ENCODE measurements around the gene ST8SIA6. TPM values are rescaled to one million over a fixed set of nuclear protein-coding genes. Genes with fewer than 3 reads are reported as not detected.

The ST8SIA6 gene
- total RNA-seq, 1 donor from 2014 or later, result 5.1 TPM

DNA sequence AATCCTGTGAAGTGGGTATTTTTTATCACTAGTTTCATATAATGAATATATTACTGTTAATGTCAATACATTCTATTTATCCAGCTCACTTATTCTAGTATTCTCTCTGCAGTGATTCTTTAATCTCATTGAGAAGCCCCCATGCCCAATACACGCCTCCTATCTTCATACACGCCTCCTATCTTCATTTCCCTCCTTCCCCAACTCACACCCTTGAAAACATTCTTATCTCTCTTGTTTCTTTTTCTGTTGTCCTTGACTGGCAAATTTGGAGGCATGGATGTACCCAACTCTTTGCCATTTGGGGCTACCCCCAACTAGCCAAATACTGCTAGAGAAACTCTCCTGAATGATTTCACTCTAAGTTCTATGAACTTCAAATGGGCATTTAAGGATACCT, 40.5 kb downstream of the ST8SIA6 start:
- H3K4me1 Mint-ChIP-seq, result peaks cover 8% of the 10 kb centered on the region
- peaks cover 45% of the 10 kb centered on the region for H3F3A ChIP-seq (ENCODE audit: low read depth)
- no peaks in the 10 kb centered on the region for H3K9me3 Mint-ChIP-seq

DNA sequence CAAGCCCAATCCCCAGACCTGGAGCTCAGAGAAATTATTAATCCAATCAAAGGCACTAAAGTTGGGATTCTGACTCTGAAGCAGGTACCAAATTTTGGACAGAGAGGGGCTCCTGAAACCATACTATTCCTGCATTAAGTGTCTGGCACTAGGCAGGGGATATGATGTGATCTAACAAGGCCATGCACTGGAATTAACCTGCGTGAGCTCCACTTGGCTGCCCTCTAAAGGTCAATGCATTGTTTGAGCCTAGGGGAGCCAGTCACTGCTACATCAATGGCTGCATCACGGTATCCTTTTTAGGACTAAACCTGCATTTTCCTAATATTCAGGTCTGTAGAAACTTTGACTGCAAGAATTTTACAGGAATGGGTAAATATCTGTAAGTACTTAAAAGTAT, 42.1 kb downstream of the ST8SIA6 start:
- Histone ChIP-seq H3K9me3 (ENCODE audit: low read depth) (no peaks in the 10 kb centered on the region), H3K4me1 (peaks cover 22% of the 10 kb centered on the region), H3K27me3 (no peaks in the 10 kb centered on the region), H3K36me3 (no peaks in the 10 kb centered on the region), H3K79me2 (ENCODE audit: low read depth) (no peaks in the 10 kb centered on the region), H4K20me1 (ENCODE audit: low read depth) (no peaks in the 10 kb centered on the region), H3K4me3 (no peak overlapping the region), H2AFZ (replicated peaks) (no peak overlapping the region), H3F3A (ENCODE audit: low read depth) (peaks cover 31% of the 10 kb centered on the region), H3K27ac (no peak overlapping the region), H3K9ac (no peak overlapping the region), H3K4me2 (no peak overlapping the region)
- H3K27me3 Mint-ChIP-seq (ENCODE audit: insufficient read depth, low read depth), result peaks cover 2% of the 10 kb centered on the region
- H3K9me3 Mint-ChIP-seq, result no peaks in the 10 kb centered on the region
- TF ChIP-seq, protein P1, sequence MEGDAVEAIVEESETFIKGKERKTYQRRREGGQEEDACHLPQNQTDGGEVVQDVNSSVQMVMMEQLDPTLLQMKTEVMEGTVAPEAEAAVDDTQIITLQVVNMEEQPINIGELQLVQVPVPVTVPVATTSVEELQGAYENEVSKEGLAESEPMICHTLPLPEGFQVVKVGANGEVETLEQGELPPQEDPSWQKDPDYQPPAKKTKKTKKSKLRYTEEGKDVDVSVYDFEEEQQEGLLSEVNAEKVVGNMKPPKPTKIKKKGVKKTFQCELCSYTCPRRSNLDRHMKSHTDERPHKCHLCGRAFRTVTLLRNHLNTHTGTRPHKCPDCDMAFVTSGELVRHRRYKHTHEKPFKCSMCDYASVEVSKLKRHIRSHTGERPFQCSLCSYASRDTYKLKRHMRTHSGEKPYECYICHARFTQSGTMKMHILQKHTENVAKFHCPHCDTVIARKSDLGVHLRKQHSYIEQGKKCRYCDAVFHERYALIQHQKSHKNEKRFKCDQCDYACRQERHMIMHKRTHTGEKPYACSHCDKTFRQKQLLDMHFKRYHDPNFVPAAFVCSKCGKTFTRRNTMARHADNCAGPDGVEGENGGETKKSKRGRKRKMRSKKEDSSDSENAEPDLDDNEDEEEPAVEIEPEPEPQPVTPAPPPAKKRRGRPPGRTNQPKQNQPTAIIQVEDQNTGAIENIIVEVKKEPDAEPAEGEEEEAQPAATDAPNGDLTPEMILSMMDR (IDR thresholded peaks at IDR 0.05), result peak; percentile 27
- TF ChIP-seq EZH2phosphoT487 (IDR thresholded peaks at IDR 0.05), result no peak
- TF ChIP-seq EZH2 (IDR thresholded peaks at IDR 0.05), result no peak
- peak; percentile 44 for DNase-seq (ENCODE audit: low spot score)
- peaks cover 2% of the 10 kb centered on the region for H3K4me1 Mint-ChIP-seq
- H3K4me3 Mint-ChIP-seq, result no peak overlapping the region
- H3K36me3 Mint-ChIP-seq, result no peaks in the 10 kb centered on the region
- no peak overlapping the region for H3K27ac Mint-ChIP-seq

More for the DNA sequence above, 40.5 kb downstream of the ST8SIA6 start:
- Histone ChIP-seq H3K4me3 (no peak overlapping the region), H4K20me1 (ENCODE audit: low read depth) (no peaks in the 10 kb centered on the region), H3K79me2 (ENCODE audit: low read depth) (no peaks in the 10 kb centered on the region), H3K4me2 (no peak overlapping the region), H3K27me3 (no peaks in the 10 kb centered on the region), H3K4me1 (peaks cover 31% of the 10 kb centered on the region), H2AFZ (replicated peaks) (no peak overlapping the region), H3K9me3 (ENCODE audit: low read depth) (no peaks in the 10 kb centered on the region), H3K9ac (no peak overlapping the region), H3K27ac (no peak overlapping the region), H3K36me3 (no peaks in the 10 kb centered on the region)
- no peaks in the 10 kb centered on the region for H3K36me3 Mint-ChIP-seq
- TF ChIP-seq EZH2 (IDR thresholded peaks at IDR 0.05), result no peak
- TF ChIP-seq, protein P1 (IDR thresholded peaks at IDR 0.05), result no peak
- no peak for TF ChIP-seq EZH2phosphoT487 (IDR thresholded peaks at IDR 0.05)
- no peak overlapping the region for H3K4me3 Mint-ChIP-seq
- DNase-seq (ENCODE audit: low spot score), result no peak
- peaks cover 2% of the 10 kb centered on the region for H3K27me3 Mint-ChIP-seq (ENCODE audit: insufficient read depth, low read depth)
- no peak overlapping the region for H3K27ac Mint-ChIP-seq

DNA sequence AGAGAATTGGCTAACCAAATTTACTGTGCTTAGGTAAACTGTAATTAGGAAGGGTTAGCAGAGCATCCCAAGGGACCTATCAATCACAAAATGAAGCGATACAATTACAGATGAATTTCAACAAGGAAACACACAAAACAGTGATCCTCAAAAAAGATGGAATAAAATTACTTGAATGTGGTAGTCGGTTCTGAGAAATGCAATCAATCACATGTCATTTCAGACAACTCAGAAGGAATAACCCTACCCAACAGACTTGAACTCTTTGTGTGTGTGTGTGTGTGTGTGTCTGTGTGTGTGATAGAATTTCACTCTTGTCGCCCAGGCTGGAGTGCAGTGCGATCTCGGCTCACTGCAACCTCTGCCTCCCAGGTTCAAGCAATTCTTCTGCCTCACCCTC, 43.5 kb downstream of the ST8SIA6 start:
- Mint-ChIP-seq H3K9me3 (no peaks in the 10 kb centered on the region), H3K4me3 (no peak overlapping the region), H3K36me3 (no peaks in the 10 kb centered on the region), H3K4me1 (peaks cover 4% of the 10 kb centered on the region), H3K27me3 (ENCODE audit: insufficient read depth, low read depth) (peaks cover 2% of the 10 kb centered on the region), H3K27ac (no peak overlapping the region)
- no peaks in the 10 kb centered on the region for H3K36me3 ChIP-seq
- H3K9ac ChIP-seq, result no peak overlapping the region
- no peaks in the 10 kb centered on the region for H3K9me3 ChIP-seq (ENCODE audit: low read depth)
- H3K4me1 ChIP-seq, result peaks cover 22% of the 10 kb centered on the region
- no peak for TF ChIP-seq EZH2phosphoT487 (IDR thresholded peaks at IDR 0.05)
- TF ChIP-seq, protein P1 (IDR thresholded peaks at IDR 0.05), result no peak
- TF ChIP-seq EZH2 (IDR thresholded peaks at IDR 0.05), result no peak
- no peak overlapping the region for H3K4me2 ChIP-seq
- H3F3A ChIP-seq (ENCODE audit: low read depth), result peaks cover 22% of the 10 kb centered on the region
- no peak overlapping the region for H3K4me3 ChIP-seq
- no peaks in the 10 kb centered on the region for H3K79me2 ChIP-seq (ENCODE audit: low read depth)
- no peaks in the 10 kb centered on the region for H3K27me3 ChIP-seq
- DNase-seq (ENCODE audit: low spot score), result no peak
- no peak overlapping the region for H2AFZ ChIP-seq (replicated peaks)
- no peak overlapping the region for H3K27ac ChIP-seq
- H4K20me1 ChIP-seq (ENCODE audit: low read depth), result no peaks in the 10 kb centered on the region
